ENCODE measurements around the gene WRAP53. TPM values are rescaled to one million over a fixed set of nuclear protein-coding genes. Genes with fewer than 3 reads are reported as not detected.

WRAP53 gene
- total and polyA plus RNA-seq, 10 of the 15 experiments (the other 5 are each of a cell fraction or from before 2014, with no cell fraction given), result 1.9 to 42.0 (median 21.9) TPM

DNA sequence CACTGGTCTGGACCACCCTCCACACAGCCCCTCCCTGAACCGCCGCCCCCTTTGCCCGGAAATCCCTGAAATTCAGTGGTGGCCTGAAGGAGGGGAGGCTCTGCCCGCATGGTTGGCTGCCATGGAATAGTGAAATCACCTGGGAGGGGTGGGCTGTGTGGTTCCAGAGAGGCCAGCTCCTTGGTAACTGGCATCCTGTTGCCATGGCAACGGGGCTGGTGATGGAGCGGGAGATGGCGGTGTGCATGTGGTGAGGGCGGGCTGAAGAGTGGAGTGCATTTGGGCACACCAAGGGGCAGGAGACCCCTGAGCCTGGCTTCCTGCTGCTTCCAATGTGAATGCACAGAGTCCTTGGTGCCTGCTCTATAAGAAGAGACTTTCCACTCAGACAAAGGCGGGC is 19.2 kb downstream of the WRAP53 start:
- Histone ChIP-seq H2AFZ (ENCODE audit: control insufficient read depth, low read depth, low read length) (no peak overlapping the region), H3K27me3 (replicated peaks in 1 of 2; ENCODE audit: control insufficient read depth in 2 of 2, insufficient read depth in 2 of 2, low read length in 1 of 2) (peaks cover 3 to 5% of the 10 kb centered on the region in 2 experiments; a peak in 3 of 4 replicates), H3K9ac (ENCODE audit: control insufficient read depth, insufficient read depth, low read length) (no peak overlapping the region), H3K36me3 (ENCODE audit: control insufficient read depth in 2 of 2, insufficient read depth in 2 of 2, low read length in 1 of 2) (no peaks in the 10 kb centered on the region; a peak in 1 of 4 replicates), H3K4me3 (no peak overlapping the region), H3K27ac (ENCODE audit: control insufficient read depth, insufficient read depth) (no peak overlapping the region), H3K79me2 (ENCODE audit: control insufficient read depth, insufficient read depth, low read length) (no peaks in the 10 kb centered on the region), H4K20me1 (ENCODE audit: control insufficient read depth, insufficient read depth) (no peaks in the 10 kb centered on the region), H3K9me3 (replicated peaks; ENCODE audit: control insufficient read depth, insufficient read depth, low read length) (no peaks in the 10 kb centered on the region), H3K4me1 (ENCODE audit: control insufficient read depth, insufficient read depth, low read length) (peaks cover 5% of the 10 kb centered on the region), H3K4me2 (ENCODE audit: control insufficient read depth, insufficient read depth) (no peak overlapping the region)
- peak; percentile 58 for TF ChIP-seq BMI1 (IDR thresholded peaks at IDR 0.05; ENCODE audit: borderline replicate concordance)
- no peak for TF ChIP-seq SIN3A (IDR thresholded peaks at IDR 0.05; ENCODE audit: low read depth, low read length)
- no peak for TF ChIP-seq NR2F1 (conservative IDR thresholded peaks at IDR 0.05)
- no peak for TF ChIP-seq FOXK2 (IDR thresholded peaks at IDR 0.05)
- no peak for TF ChIP-seq POU2F2 (IDR thresholded peaks at IDR 0.05; ENCODE audit: borderline replicate concordance, low read depth, low read length)
- in situ Hi-C loops (cut with MboI), result no loop called here
- ATAC-seq, result no peak
- 54% methylated on average over 9 of the region's 9 CpGs for WGBS (ENCODE audit: insufficient coverage, insufficient replicate concordance, low lambda C conversion rate, missing lambda C conversion rate)
- intact Hi-C loops (cut with micrococcal nuclease; ENCODE audit: unreplicated experiment), result no loop called here
- FAIRE-seq, result no peak
- ChIA-PET SMC1A (ENCODE audit: uncharacterized antibody, unreplicated experiment) (no interaction called here), CTCF (interaction anchor here (1.7 kb wide), 1 partner anchor 20 kb away, joined by 6 read pairs; the partner anchor contains the start of genes TP53 and WRAP53), POLR2A (interaction anchor here (1.2 kb wide), 1 partner anchor 22 kb away, joined by 3 read pairs; no protein-coding TSS in a partner anchor), RAD21 (ENCODE audit: unreplicated experiment) (no interaction called here)
- DNase-seq (ENCODE audit: low read depth, low spot score), result no peak
- no TSS peak for BruUV-seq (replicated peaks)

DNA sequence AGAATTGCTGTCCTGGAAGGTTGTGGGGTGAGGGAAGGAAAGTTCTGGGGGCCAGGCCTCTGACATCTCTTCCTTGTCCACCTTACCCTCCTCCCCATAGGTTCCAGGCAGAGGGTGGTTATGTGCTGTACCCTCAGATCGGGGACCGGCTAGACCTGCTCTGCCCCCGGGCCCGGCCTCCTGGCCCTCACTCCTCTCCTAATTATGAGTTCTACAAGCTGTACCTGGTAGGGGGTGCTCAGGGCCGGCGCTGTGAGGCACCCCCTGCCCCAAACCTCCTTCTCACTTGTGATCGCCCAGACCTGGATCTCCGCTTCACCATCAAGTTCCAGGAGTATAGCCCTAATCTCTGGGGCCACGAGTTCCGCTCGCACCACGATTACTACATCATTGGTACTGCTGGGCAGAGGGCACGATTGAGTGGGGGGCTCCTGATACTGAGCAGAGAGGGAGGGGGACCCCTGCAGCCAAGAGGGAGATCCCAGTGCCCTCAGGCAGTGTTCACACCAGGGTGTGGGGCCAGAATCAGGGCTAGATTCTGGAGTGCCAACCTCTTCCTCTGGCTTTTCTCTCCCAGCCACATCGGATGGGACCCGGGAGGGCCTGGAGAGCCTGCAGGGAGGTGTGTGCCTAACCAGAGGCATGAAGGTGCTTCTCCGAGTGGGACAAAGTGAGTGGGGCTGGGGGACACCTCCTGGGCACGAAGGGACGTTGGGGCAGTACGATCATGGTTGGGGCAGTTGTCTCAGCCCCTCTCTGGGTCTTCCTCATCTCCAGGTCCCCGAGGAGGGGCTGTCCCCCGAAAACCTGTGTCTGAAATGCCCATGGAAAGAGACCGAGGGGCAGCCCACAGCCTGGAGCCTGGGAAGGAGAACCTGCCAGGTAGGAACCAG is 19.8 kb downstream of the WRAP53 start:
- 35% methylated on average over 22 of the region's 22 CpGs for WGBS (ENCODE audit: insufficient coverage, insufficient replicate concordance, low lambda C conversion rate, missing lambda C conversion rate)
- SMC1A ChIA-PET (ENCODE audit: uncharacterized antibody, unreplicated experiment), result no interaction called here
- TF ChIP-seq, protein P1, sequence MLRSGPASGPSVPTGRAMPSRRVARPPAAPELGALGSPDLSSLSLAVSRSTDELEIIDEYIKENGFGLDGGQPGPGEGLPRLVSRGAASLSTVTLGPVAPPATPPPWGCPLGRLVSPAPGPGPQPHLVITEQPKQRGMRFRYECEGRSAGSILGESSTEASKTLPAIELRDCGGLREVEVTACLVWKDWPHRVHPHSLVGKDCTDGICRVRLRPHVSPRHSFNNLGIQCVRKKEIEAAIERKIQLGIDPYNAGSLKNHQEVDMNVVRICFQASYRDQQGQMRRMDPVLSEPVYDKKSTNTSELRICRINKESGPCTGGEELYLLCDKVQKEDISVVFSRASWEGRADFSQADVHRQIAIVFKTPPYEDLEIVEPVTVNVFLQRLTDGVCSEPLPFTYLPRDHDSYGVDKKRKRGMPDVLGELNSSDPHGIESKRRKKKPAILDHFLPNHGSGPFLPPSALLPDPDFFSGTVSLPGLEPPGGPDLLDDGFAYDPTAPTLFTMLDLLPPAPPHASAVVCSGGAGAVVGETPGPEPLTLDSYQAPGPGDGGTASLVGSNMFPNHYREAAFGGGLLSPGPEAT (IDR thresholded peaks at IDR 0.05; ENCODE audit: low read depth), result no peak
- no peak for TF ChIP-seq BRCA1 (IDR thresholded peaks at IDR 0.05; ENCODE audit: low read depth, low read length)
- no peak for TF ChIP-seq SMAD5 (IDR thresholded peaks at IDR 0.05; ENCODE audit: low read depth)
- no peak for TF ChIP-seq ASH2L (IDR thresholded peaks at IDR 0.05; ENCODE audit: borderline replicate concordance, low read depth)
- TF ChIP-seq, protein P2, sequence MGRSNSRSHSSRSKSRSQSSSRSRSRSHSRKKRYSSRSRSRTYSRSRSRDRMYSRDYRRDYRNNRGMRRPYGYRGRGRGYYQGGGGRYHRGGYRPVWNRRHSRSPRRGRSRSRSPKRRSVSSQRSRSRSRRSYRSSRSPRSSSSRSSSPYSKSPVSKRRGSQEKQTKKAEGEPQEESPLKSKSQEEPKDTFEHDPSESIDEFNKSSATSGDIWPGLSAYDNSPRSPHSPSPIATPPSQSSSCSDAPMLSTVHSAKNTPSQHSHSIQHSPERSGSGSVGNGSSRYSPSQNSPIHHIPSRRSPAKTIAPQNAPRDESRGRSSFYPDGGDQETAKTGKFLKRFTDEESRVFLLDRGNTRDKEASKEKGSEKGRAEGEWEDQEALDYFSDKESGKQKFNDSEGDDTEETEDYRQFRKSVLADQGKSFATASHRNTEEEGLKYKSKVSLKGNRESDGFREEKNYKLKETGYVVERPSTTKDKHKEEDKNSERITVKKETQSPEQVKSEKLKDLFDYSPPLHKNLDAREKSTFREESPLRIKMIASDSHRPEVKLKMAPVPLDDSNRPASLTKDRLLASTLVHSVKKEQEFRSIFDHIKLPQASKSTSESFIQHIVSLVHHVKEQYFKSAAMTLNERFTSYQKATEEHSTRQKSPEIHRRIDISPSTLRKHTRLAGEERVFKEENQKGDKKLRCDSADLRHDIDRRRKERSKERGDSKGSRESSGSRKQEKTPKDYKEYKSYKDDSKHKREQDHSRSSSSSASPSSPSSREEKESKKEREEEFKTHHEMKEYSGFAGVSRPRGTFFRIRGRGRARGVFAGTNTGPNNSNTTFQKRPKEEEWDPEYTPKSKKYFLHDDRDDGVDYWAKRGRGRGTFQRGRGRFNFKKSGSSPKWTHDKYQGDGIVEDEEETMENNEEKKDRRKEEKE (IDR thresholded peaks at IDR 0.05), result no peak

More for the DNA sequence above, 19.8 kb downstream of the WRAP53 start:
- RAD21 ChIA-PET (ENCODE audit: unreplicated experiment), result no interaction called here
- DNase-seq (ENCODE audit: low read depth, low spot score), result no peak
- CTCF ChIA-PET, result no interaction called here
- Histone ChIP-seq H2AFZ (ENCODE audit: control insufficient read depth, low read depth, low read length) (no peak overlapping the region), H3K4me2 (ENCODE audit: control insufficient read depth, insufficient read depth) (no peak overlapping the region), H3K9me3 (replicated peaks; ENCODE audit: control insufficient read depth, insufficient read depth, low read length) (no peaks in the 10 kb centered on the region), H3K4me3 (no peak overlapping the region), H3K27me3 (replicated peaks in 1 of 2; ENCODE audit: control insufficient read depth in 2 of 2, insufficient read depth in 2 of 2, low read length in 1 of 2) (peaks cover 3 to 5% of the 10 kb centered on the region in 2 experiments; a peak in 3 of 4 replicates), H3K9ac (ENCODE audit: control insufficient read depth, insufficient read depth, low read length) (no peak overlapping the region), H3K4me1 (ENCODE audit: control insufficient read depth, insufficient read depth, low read length) (peaks cover 5% of the 10 kb centered on the region), H4K20me1 (ENCODE audit: control insufficient read depth, insufficient read depth) (no peaks in the 10 kb centered on the region), H3K79me2 (ENCODE audit: control insufficient read depth, insufficient read depth, low read length) (no peaks in the 10 kb centered on the region), H3K36me3 (ENCODE audit: control insufficient read depth in 2 of 2, insufficient read depth in 2 of 2, low read length in 1 of 2) (no peaks in the 10 kb centered on the region; a peak in 1 of 4 replicates), H3K27ac (ENCODE audit: control insufficient read depth, insufficient read depth) (no peak overlapping the region)
- no TSS peak for BruUV-seq (replicated peaks)
- intact Hi-C loops (cut with micrococcal nuclease; ENCODE audit: unreplicated experiment), result no loop called here
- no peak for FAIRE-seq
- POLR2A ChIA-PET, result interaction anchor here (0.6 kb wide), 1 partner anchor 14 kb away, joined by 4 read pairs; no protein-coding TSS in a partner anchor
- ATAC-seq, result no peak
- in situ Hi-C loops (cut with MboI), result no loop called here
